IMR-90 (cell line): ENCODE data around the gene PPP1R14C. TPM values are rescaled to one million over a fixed set of nuclear protein-coding genes. Genes with fewer than 3 reads are reported as not detected.

Experiments used
- ATAC-seq: fragments of 200-7000 bp; cut with Tn5 transposase; 2 replicates; pipeline ENCODE4 v1.9.1; 2020; ENCODE audit warnings: low read depth, mild to moderate bottlenecking, moderate library complexity
- BruUV-seq: library from RNA; stranded (reverse); fragments of 400-500 nt; replicated peaks from 2 replicates; lab custom pipeline; 2021; lab: Mats Ljungman, UMichigan
- CTCF ChIA-PET: fragments of 300-600 bp; formaldehyde crosslinking; extraction: SDS; loops from one replicate; lab custom pipeline; 2021; ENCODE audit warnings: antibody characterized with exemption; lab: Yijun Ruan, JAX
- POLR2A ChIA-PET: fragments of 300-600 bp; sonication (Branson Sonifier 250); formaldehyde crosslinking; loops from one replicate; lab custom pipeline; 2022; ENCODE audit warnings: antibody characterized with exemption; ENCODE audit not compliant: unreplicated experiment; lab: Charles Lee
- DNase-seq: peaks from one replicate; pipeline ENCODE4 v3.0.0; 2013
- H2AFZ ChIP-seq: replicated peaks from 2 replicates; pipeline ENCODE3; 2013; ENCODE audit warnings: low read length, mild to moderate bottlenecking; ENCODE audit not compliant: poor library complexity
- H2AK5ac ChIP-seq: 2 replicates; pipeline ENCODE4 v1.6.1; 2013; ENCODE audit warnings: low read depth, low read length, inconsistent platforms
- H2AK9ac ChIP-seq: replicated peaks from 2 replicates; pipeline ENCODE3; 2013; ENCODE audit warnings: mild to moderate bottlenecking, low read depth, low read length, moderate library complexity; ENCODE audit not compliant: poor library complexity
- H2BK120ac ChIP-seq: 2 replicates; pipeline ENCODE4 v1.6.1; 2013; ENCODE audit warnings: low read depth, low read length, inconsistent platforms
- H2BK15ac ChIP-seq: 3 replicates; pipeline ENCODE4 v1.6.1; 2013; ENCODE audit warnings: low read depth, low read length, inconsistent platforms
- H2BK20ac ChIP-seq: 2 replicates; pipeline ENCODE4 v1.6.1; 2013; ENCODE audit warnings: low read depth, mild to moderate bottlenecking, inconsistent platforms, low read length, moderate library complexity
- H2BK5ac ChIP-seq: 2 replicates; pipeline ENCODE4 v1.6.1; 2013; ENCODE audit warnings: mild to moderate bottlenecking, low read depth, low read length, inconsistent platforms; ENCODE audit not compliant: poor library complexity, severe bottlenecking
- H3K14ac ChIP-seq: replicated peaks from 2 replicates; pipeline ENCODE4 v1.6.1; 2013; ENCODE audit warnings: low read depth, low read length, inconsistent platforms
- H3K18ac ChIP-seq: 2 replicates; pipeline ENCODE4 v1.6.1; 2013; ENCODE audit warnings: low read depth, low read length, control low read depth
- H3K23ac ChIP-seq: 2 replicates; pipeline ENCODE4 v1.6.1; 2013; ENCODE audit warnings: low read depth, low read length, inconsistent platforms
- H3K27ac ChIP-seq: 2 replicates; pipeline ENCODE4 v1.5.1; 2013; ENCODE audit warnings: mild to moderate bottlenecking, control low read depth, low read length; ENCODE audit not compliant: insufficient read depth
- H3K27me3 ChIP-seq: 2 replicates; pipeline ENCODE4 v1.6.1; 2013; ENCODE audit warnings: low read length; ENCODE audit not compliant: control insufficient read depth, insufficient read depth
- H3K36me3 ChIP-seq: 2 replicates; pipeline ENCODE4 v1.6.1; 2013; ENCODE audit warnings: low read length, mixed read lengths; ENCODE audit not compliant: control insufficient read depth, insufficient read depth
- H3K4ac ChIP-seq: 2 replicates; pipeline ENCODE4 v1.6.1; 2013; ENCODE audit warnings: low read depth, low read length, inconsistent platforms
- H3K4me1 ChIP-seq: 2 replicates; pipeline ENCODE4 v1.6.1; 2013; ENCODE audit warnings: low read length, mixed read lengths; ENCODE audit not compliant: control insufficient read depth, insufficient read depth
- H3K4me2 ChIP-seq: 2 replicates; pipeline ENCODE4 v1.6.1; 2013; ENCODE audit warnings: low read depth, mild to moderate bottlenecking, control low read depth, low read length, moderate library complexity
- H3K4me3 ChIP-seq: 2 replicates; pipeline ENCODE4 v1.5.1; 2013; ENCODE audit warnings: low read depth, mild to moderate bottlenecking, control low read depth, low read length, moderate library complexity; ENCODE audit not compliant: insufficient read depth
- H3K56ac ChIP-seq: 2 replicates; pipeline ENCODE4 v1.6.1; 2013; ENCODE audit warnings: low read length, inconsistent platforms; ENCODE audit not compliant: insufficient read depth; ENCODE audit errors: extremely low read depth
- H3K79me1 ChIP-seq, 2 experiments: 2 replicates each; pipeline ENCODE4 v1.6.1; 2013; ENCODE audit warnings: low read length in 2 of 2, inconsistent platforms in 1 of 2, low read depth in 1 of 2
- H3K9ac ChIP-seq: 2 replicates; pipeline ENCODE4 v1.6.1; 2013; ENCODE audit warnings: low read depth, low read length, control low read depth
- H3K9me1 ChIP-seq: 2 replicates; pipeline ENCODE4 v1.6.1; 2013; ENCODE audit warnings: low read length, inconsistent platforms; ENCODE audit not compliant: insufficient read depth
- H3K9me3 ChIP-seq: 2 replicates; pipeline ENCODE4 v1.6.1; 2013; ENCODE audit warnings: low read length; ENCODE audit not compliant: control insufficient read depth, insufficient read depth
- H4K20me1 ChIP-seq: 2 replicates; pipeline ENCODE4 v1.6.1; 2013; ENCODE audit warnings: low read length, inconsistent platforms; ENCODE audit not compliant: insufficient read depth
- H4K5ac ChIP-seq: 2 replicates; pipeline ENCODE4 v1.6.1; 2013; ENCODE audit warnings: mild to moderate bottlenecking, low read depth, low read length, control low read depth
- H4K8ac ChIP-seq, 2 experiments: 2 replicates each; pipeline ENCODE4 v1.6.1; 2013; ENCODE audit warnings: low read depth in 2 of 2, low read length in 2 of 2, control low read depth in 1 of 2, inconsistent platforms in 1 of 2
- H4K91ac ChIP-seq: 2 replicates; pipeline ENCODE4 v1.6.1; 2013; ENCODE audit warnings: low read depth, low read length, inconsistent platforms; ENCODE audit not compliant: insufficient read depth
- BHLHE40 ChIP-seq: fragments of 150-350 bp; IDR thresholded peaks from 2 replicates; pipeline ENCODE4 v1.6.1; 2016; ENCODE audit warnings: mild to moderate bottlenecking, low read depth, low read length
- MXI1 ChIP-seq: IDR thresholded peaks from 2 replicates; pipeline ENCODE4 v1.6.1; 2012; ENCODE audit warnings: low read depth, mild to moderate bottlenecking, low read length, moderate library complexity, borderline replicate concordance
- NFE2L2 ChIP-seq: fragments of 150-350 bp; IDR thresholded peaks from 2 replicates; pipeline ENCODE4 v1.6.1; 2016; ENCODE audit warnings: low read depth, mild to moderate bottlenecking, low read length
- POLR2A ChIP-seq: IDR thresholded peaks from 2 replicates; pipeline ENCODE4 v1.6.1; 2012; ENCODE audit warnings: mild to moderate bottlenecking, low read depth, low read length
- RCOR1 ChIP-seq: IDR thresholded peaks from 2 replicates; pipeline ENCODE4 v1.6.1; 2012; ENCODE audit warnings: mild to moderate bottlenecking, low read length, improper control_type of control experiment; ENCODE audit not compliant: insufficient replicate concordance
- WGBS, 2 experiments: methylation state at CpG; one replicate each; pipeline versions ENCODE4 v1.1.5 to v1.1.7; 2013; ENCODE audit warnings: missing lambda C conversion rate in 2 of 2; ENCODE audit not compliant: insufficient read length in 1 of 2; ENCODE audit errors: extremely low coverage in 2 of 2; 5-methylcytosine and 5-hydroxymethylcytosine counted together
- dilution Hi-C: fragments of 300-500 bp; cut with HindIII; formaldehyde crosslinking; loops from one replicate; pipeline ENCODE4 v1.14.3; 2018; ENCODE audit warnings: low sequenced_read_pairs; ENCODE audit not compliant: unreplicated experiment
- in situ Hi-C: fragments of 300-500 bp; cut with MboI; formaldehyde crosslinking; loops from 3 replicates; pipeline ENCODE4 v1.14.3; 2019; ENCODE audit warnings: low sequenced_read_pairs, inconsistent platforms, mixed read lengths
- intact Hi-C: fragments of 100-400 bp; cut with micrococcal nuclease; formaldehyde crosslinking; loops from 2 replicates; pipeline ENCODE4 v1.10.0; 2022
- polyA plus RNA-seq, 3 experiments: library from polyadenylated mRNA; depleted of rRNA; stranded (reverse); fragments of >200 nt; gene quantifications; 2 replicates each; pipeline ENCODE4 v1.2.3, GENCODE V29; 2012; ENCODE audit warnings: low replicate concordance in 1 of 3
- total RNA-seq: library from RNA; depleted of rRNA; stranded (reverse); fragments of >200 nt; gene quantifications from 2 replicates; pipeline ENCODE4 v1.2.3, GENCODE V29; 2012

Gene PPP1R14C
- total and polyA plus RNA-seq, 2 of the 4 experiments (the other 2 are of a cell fraction) = not detected

DNA sequence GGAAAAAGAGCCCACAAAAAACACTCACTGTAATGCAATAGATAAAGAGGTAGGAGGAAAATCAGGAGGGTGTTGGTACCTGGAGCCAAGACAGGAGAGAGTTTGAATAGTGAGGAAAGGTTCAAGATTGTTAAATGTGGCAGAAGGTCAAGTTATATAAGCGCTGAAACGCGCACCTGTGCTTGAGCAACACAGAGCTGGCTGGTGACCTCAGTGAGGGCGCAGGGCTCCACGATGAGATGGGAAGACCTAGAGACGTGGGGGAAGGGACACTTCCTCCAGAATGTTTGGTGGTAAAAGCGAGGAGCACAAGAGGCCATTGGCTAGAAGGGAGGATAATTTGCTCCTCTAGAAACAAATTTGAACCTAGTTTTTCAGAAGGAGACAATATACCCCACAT lies 4.2 kb upstream of the PPP1R14C start:
- in situ Hi-C loops = no loop called here
- Histone ChIP-seq H3K56ac (no peak overlapping the region), H2BK20ac (no peak overlapping the region), H3K4me3 (no peak overlapping the region), H4K20me1 (no peaks in the 10 kb centered on the region), H3K27me3 (peaks cover 43% of the 10 kb centered on the region), H2AK9ac (no peak overlapping the region), H3K4ac (no peak overlapping the region), H4K5ac (no peak overlapping the region), H2AK5ac (no peak overlapping the region), H3K9ac (no peak overlapping the region), H3K9me3 (no peaks in the 10 kb centered on the region; the same call in 1 of the 2 replicates), H3K4me1 (no peaks in the 10 kb centered on the region; the same call in 1 of the 2 replicates), H3K23ac (no peak overlapping the region), H4K91ac (no peak overlapping the region), H3K4me2 (no peak overlapping the region), H3K36me3 (no peaks in the 10 kb centered on the region), H4K8ac (no peak overlapping the region), H3K79me1 (no peaks in the 10 kb centered on the region), H3K18ac (no peak overlapping the region), H2AFZ (no peak overlapping the region), H2BK15ac (no peak overlapping the region), H3K9me1 (no peaks in the 10 kb centered on the region), H2BK5ac (no peak overlapping the region), H3K14ac (no peak overlapping the region), H3K27ac (no peak overlapping the region), H2BK120ac (no peak overlapping the region)
- TF ChIP-seq POLR2A (no peak), RCOR1 (no peak), MXI1 (no peak), NFE2L2 (no peak), BHLHE40 (no peak)
- no CpG with 5 or more reads among the region's 7 CpGs for WGBS, 2 experiments
- no TSS peak for BruUV-seq
- DNase-seq (no peak), ATAC-seq (no peak)
- intact Hi-C loops = no loop called here
- dilution Hi-C loops = no loop called here
- ChIA-PET CTCF (interaction anchor here (0.6 kb wide), 1 partner anchor 186 kb away, joined by 3 read pairs; no protein-coding TSS in a partner anchor), POLR2A (no interaction called here)
